ENCODE data around the gene RAMACL.

GRCh38 chr6:166633732-166634535, 47.5 kb upstream of the RAMACL start:
- TF ChIP-seq, protein P1, sequence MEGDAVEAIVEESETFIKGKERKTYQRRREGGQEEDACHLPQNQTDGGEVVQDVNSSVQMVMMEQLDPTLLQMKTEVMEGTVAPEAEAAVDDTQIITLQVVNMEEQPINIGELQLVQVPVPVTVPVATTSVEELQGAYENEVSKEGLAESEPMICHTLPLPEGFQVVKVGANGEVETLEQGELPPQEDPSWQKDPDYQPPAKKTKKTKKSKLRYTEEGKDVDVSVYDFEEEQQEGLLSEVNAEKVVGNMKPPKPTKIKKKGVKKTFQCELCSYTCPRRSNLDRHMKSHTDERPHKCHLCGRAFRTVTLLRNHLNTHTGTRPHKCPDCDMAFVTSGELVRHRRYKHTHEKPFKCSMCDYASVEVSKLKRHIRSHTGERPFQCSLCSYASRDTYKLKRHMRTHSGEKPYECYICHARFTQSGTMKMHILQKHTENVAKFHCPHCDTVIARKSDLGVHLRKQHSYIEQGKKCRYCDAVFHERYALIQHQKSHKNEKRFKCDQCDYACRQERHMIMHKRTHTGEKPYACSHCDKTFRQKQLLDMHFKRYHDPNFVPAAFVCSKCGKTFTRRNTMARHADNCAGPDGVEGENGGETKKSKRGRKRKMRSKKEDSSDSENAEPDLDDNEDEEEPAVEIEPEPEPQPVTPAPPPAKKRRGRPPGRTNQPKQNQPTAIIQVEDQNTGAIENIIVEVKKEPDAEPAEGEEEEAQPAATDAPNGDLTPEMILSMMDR (IDR thresholded peaks at IDR 0.05; ENCODE audit: low read depth, low read length): no peak
- TF ChIP-seq EZH2phosphoT487 (IDR thresholded peaks at IDR 0.05; ENCODE audit: low read depth): no peak

Data from OCI-LY3 (cell line).